ENCODE measurements around the gene CLDN20. TPM values are rescaled to one million over a fixed set of nuclear protein-coding genes. Genes with fewer than 3 reads are reported as not detected.

Gene CLDN20
- total RNA-seq, 1 donor from 2014 or later = not detected

- intact Hi-C loops (cut with DNase I) = no loop called here
- no peaks in the 10 kb centered on the region for H3K4me1 ChIP-seq
- H3K27me3 ChIP-seq (ENCODE audit: low read depth) = no peaks in the 10 kb centered on the region
- H3K36me3 ChIP-seq = peaks cover 65% of the 10 kb centered on the region
- no peak for ATAC-seq
- TF ChIP-seq, protein P1, sequence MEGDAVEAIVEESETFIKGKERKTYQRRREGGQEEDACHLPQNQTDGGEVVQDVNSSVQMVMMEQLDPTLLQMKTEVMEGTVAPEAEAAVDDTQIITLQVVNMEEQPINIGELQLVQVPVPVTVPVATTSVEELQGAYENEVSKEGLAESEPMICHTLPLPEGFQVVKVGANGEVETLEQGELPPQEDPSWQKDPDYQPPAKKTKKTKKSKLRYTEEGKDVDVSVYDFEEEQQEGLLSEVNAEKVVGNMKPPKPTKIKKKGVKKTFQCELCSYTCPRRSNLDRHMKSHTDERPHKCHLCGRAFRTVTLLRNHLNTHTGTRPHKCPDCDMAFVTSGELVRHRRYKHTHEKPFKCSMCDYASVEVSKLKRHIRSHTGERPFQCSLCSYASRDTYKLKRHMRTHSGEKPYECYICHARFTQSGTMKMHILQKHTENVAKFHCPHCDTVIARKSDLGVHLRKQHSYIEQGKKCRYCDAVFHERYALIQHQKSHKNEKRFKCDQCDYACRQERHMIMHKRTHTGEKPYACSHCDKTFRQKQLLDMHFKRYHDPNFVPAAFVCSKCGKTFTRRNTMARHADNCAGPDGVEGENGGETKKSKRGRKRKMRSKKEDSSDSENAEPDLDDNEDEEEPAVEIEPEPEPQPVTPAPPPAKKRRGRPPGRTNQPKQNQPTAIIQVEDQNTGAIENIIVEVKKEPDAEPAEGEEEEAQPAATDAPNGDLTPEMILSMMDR (IDR thresholded peaks at IDR 0.05) = no peak
- no peak overlapping the region for H3K4me3 ChIP-seq
- DNase-seq = no peak
- no peaks in the 10 kb centered on the region for H3K9me3 ChIP-seq
- H3K27ac ChIP-seq = no peak overlapping the region
These were observed 4.6 kb upstream of the CLDN20 start for GRCh38 chr6:155259204-155259603.

- Histone ChIP-seq H3K9me3 (no peaks in the 10 kb centered on the region), H3K27me3 (ENCODE audit: low read depth) (no peaks in the 10 kb centered on the region), H3K36me3 (peaks cover 58% of the 10 kb centered on the region), H3K27ac (no peak overlapping the region), H3K4me3 (no peak overlapping the region), H3K4me1 (no peaks in the 10 kb centered on the region)
- ATAC-seq = peak in 1 of 2 donors; percentile 64
- intact Hi-C loops (cut with DNase I) = no loop called here
- no peak for DNase-seq
- TF ChIP-seq, protein P1 (IDR thresholded peaks at IDR 0.05) = no peak
These were observed 3.9 kb upstream of the CLDN20 start for GRCh38 chr6:155259897-155260296.

DNA sequence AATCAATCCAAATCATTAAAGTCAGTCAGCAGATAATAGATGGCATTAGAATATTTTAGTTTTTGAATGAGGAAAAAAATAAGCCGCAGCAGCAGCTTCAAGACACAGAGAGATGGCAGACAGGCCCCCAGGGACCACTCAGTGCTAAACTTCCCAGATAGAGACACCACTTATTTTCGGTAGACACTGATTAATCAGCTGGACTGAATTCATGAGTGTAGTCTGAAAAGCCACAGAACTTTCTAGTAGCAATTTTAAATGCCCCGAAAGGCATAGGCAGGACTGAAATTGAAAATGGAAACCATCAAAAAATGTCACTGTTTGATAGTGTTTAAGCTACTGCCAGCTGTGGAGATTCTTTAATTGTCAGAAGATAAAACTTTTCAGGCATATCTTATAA is 3.1 kb upstream of the CLDN20 start:
- DNase-seq (no peak), ATAC-seq (no peak)
- Histone ChIP-seq H3K4me1 (no peaks in the 10 kb centered on the region), H3K36me3 (peaks cover 50% of the 10 kb centered on the region), H3K9me3 (no peaks in the 10 kb centered on the region), H3K4me3 (no peak overlapping the region), H3K27ac (no peak overlapping the region), H3K27me3 (ENCODE audit: low read depth) (no peaks in the 10 kb centered on the region)
- TF ChIP-seq, protein P1 (IDR thresholded peaks at IDR 0.05) = no peak
- intact Hi-C loops (cut with DNase I) = no loop called here

GRCh38 chr6:155261111-155261900 is 2.5 kb upstream of the CLDN20 start:
- Histone ChIP-seq H3K27me3 (ENCODE audit: low read depth) (no peaks in the 10 kb centered on the region), H3K4me3 (no peak overlapping the region), H3K27ac (no peak overlapping the region), H3K4me1 (no peaks in the 10 kb centered on the region), H3K9me3 (no peaks in the 10 kb centered on the region), H3K36me3 (peaks cover 44% of the 10 kb centered on the region)
- DNase-seq (no peak), ATAC-seq (no peak)
- intact Hi-C loops (cut with DNase I) = no loop called here
- TF ChIP-seq, protein P1 (IDR thresholded peaks at IDR 0.05) = no peak

DNA sequence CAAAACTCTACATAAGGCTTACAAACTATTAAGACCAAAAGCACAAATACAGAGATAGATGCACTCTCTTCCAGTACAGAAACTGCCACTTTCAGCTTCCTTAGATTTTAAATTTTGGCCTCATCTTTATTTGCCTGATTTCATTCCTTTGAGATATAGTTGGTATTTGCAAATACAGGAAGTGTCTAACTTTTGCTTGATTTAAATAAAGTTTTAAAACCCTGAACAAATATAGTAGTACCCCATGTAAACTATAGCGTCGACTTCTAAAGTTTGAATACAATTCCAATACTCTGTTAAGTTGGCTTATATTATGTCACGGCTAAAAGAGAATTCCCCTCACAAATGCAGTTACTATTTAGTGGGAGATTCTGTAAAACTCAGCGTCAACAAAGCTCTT is 1.2 kb upstream of the CLDN20 start:
- Histone ChIP-seq H3K27ac (no peak overlapping the region), H3K4me1 (no peaks in the 10 kb centered on the region), H3K4me3 (no peak overlapping the region), H3K27me3 (ENCODE audit: low read depth) (no peaks in the 10 kb centered on the region), H3K36me3 (peaks cover 30% of the 10 kb centered on the region), H3K9me3 (no peaks in the 10 kb centered on the region)
- ATAC-seq = no peak
- intact Hi-C loops (cut with DNase I) = no loop called here
- no peak for DNase-seq
- TF ChIP-seq, protein P1 (IDR thresholded peaks at IDR 0.05) = no peak
